GM19351 (cell line): ENCODE data around the gene SIX3.

Experiments used
- ATAC-seq: cut with Tn5 transposase; IDR thresholded peaks from one replicate; pipeline ENCODE4 v1.9.1; 2021; ENCODE audit warnings: mild to moderate bottlenecking, moderate library complexity; ENCODE audit not compliant: unreplicated experiment

Gene SIX3

GRCh38 chr2:44930274-44931197 is 11.0 kb upstream of the SIX3 start:
- ATAC-seq = no peak

- ATAC-seq = no peak
Observed at GRCh38 chr2:44931198-44931780, 10.2 kb upstream of the SIX3 start.

GRCh38 chr2:44932079-44932478 is 9.4 kb upstream of the SIX3 start:
- ATAC-seq = no peak

GRCh38 chr2:44932564-44933392 is 8.7 kb upstream of the SIX3 start:
- no peak for ATAC-seq

- no peak for ATAC-seq
Observed at GRCh38 chr2:44933434-44933951, 8.0 kb upstream of the SIX3 start.

DNA sequence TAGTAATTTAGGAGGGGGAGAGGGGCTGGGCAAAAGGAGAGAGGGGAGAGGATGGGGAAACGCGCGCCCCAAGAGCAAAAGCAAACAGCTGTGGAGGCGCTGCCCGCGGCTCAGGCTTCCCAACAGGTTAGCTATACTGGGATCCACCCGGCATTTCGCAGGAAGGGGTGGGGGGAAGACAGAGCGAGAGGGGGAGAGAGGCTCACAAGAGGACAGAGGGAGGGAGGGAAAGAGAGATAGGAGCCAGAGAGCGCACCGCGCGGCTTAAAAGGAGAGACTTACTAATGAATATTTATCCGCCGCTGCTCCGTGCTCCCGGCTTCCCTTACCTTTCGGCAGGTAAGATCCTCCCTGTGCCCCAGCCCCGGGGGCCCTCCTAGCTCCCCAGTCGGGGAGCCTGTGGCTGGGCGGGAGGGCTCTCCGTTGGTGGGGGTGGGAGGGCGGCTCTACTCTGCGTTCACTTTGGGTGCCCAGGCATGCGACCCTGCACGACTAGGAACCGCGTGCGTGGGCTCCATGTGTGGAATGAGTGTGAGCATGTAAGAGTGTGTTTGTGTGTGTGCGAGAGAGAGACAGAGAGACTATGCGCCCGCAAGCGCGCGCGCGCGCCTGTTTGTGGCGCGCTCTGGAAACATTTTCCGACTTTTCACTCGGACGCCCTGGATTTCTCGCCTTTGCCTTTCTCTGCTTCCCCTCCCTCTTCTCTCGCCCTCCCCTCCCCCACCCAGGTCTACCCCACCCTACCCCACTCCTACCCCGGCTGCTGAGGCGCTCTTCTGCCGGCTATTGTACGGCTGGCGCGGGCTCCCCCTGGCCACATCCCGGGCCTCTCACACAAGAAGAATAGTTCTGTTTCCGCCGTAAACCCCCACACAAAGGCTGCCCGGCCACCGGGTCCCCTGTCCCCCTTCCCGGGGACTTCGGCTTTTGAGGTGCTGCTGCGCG is 7.2 kb upstream of the SIX3 start:
- ATAC-seq = no peak

GRCh38 chr2:44934983-44935728 is 6.3 kb upstream of the SIX3 start:
- ATAC-seq = no peak

- ATAC-seq = no peak
Observed at GRCh38 chr2:44935729-44936098, 5.8 kb upstream of the SIX3 start.

- ATAC-seq = no peak
Observed at GRCh38 chr2:44936275-44936674, 5.2 kb upstream of the SIX3 start.

- no peak for ATAC-seq
Observed at GRCh38 chr2:44936715-44937687, 4.5 kb upstream of the SIX3 start.

GRCh38 chr2:44937688-44938240 is 3.7 kb upstream of the SIX3 start:
- ATAC-seq = no peak

DNA sequence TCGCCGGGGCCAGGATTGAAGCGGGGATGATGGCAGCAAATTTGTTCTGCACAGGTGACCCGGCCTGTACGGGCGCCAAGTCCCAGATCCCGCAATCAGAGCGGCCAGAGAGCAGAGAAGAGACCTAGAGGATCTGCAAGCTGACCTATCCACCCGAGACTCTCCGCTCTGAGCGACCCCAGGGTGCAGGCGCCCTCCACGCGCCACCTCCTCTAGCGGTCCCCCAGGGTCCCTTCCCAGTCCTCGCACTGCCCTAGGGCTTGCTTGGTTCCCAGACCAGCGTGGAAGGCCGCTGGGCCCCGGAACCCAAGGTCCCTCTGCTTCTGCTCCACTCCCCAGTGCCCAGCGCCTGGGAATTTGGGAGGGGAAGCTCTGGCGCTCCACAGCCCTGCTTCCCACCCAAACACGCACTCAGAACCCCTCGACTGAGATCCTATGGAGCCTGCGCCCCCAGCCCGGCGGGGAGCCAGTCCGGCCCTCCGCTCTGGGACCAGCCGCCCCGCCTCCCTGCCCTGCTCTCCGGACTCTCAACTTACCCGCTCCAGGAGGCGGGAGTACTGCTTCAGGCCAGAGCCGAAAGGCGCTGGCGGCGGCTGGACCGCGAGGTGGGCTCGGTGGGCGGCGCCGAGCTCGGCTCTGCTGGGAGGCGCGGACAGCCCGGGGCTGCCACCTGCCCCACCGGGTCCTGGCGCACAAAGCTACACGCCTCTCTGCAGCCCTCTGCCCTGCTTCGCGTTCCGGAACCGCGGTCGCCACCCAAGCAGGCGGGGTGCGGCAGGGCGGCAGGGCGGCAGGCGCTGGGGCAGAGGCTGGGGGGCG is 3.0 kb upstream of the SIX3 start:
- no peak for ATAC-seq

- no peak for ATAC-seq
Observed at GRCh38 chr2:44939106-44940048, 2.1 kb upstream of the SIX3 start.

DNA sequence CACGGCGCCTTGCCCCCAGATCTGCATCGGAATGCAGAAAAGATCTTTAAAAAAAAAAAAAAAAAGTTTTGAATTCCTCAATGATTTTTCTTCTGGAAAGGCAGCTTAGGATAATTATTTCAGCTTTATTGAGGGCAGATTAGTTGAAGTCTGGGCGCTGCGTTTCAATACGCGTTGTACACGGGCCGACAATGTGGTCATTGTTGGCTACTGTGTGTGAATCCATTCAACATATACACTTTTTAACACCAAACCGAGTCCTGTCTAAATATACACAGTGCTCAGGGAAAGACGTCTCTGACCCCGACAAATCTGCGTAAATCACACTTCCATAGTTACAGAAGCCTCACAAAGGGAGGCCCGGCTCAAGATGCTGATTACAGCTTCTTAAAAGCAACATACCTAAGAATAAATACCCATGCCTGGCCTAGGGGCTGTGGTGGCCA is 1.4 kb upstream of the SIX3 start:
- no peak for ATAC-seq

- no peak for ATAC-seq
Observed at GRCh38 chr2:44940732-44941464, 604 bp upstream of the SIX3 start.
